Tibial artery (tissue), 4 donors: ENCODE measurements around the gene CCHCR1.
A peak's percentile ranks its signal among the peaks of the same experiment; 100 is the strongest.

Source experiments
- DNase-seq, 2 donors: peaks; one replicate each; pipeline ENCODE4 v3.0.0-alpha.2; 2019
- H3K27ac ChIP-seq, 2 donors: fragments of 200-600 bp; sonication (generic) in 1 of 2; 1 replicate in 1 of 2; 2 replicates in 1 of 2; pipeline ENCODE4 v1.5.1; 2018 to 2019; ENCODE audit warnings: mild to moderate bottlenecking in 1 of 2
- H3K27me3 ChIP-seq, 2 donors: fragments of 200-600 bp; sonication (generic) in 1 of 2; one replicate each; pipeline versions ENCODE4 v1.5.1 to v1.6.0; 2016 to 2019
- H3K36me3 ChIP-seq, 3 donors: fragments of 200-600 bp; sonication (generic) in 2 of 3; one replicate each; pipeline ENCODE4 v1.5.1; 2016 to 2019; ENCODE audit warnings: mild to moderate bottlenecking in 2 of 3
- H3K4me1 ChIP-seq, 4 donors: fragments of 200-600 bp; sonication (generic) in 2 of 4; 1 replicate in 3 of 4; 2 replicates in 1 of 4; pipeline ENCODE4 v1.5.1; 2016 to 2019
- H3K4me3 ChIP-seq, 2 donors: fragments of 200-600 bp; sonication (generic) in 1 of 2; 1 replicate in 1 of 2; 2 replicates in 1 of 2; pipeline ENCODE4 v1.5.1; 2018 to 2019; ENCODE audit warnings: mild to moderate bottlenecking in 2 of 2
- H3K9me3 ChIP-seq, 3 donors: fragments of 200-600 bp; sonication (generic) in 1 of 3; one replicate each; pipeline ENCODE4 v1.5.1; 2016 to 2019
- intact Hi-C: fragments of 100-400 bp; cut with DNase I; formaldehyde crosslinking; loops from one replicate; pipeline ENCODE4 v1.15.0; 2023; ENCODE audit warnings: low total_unique reads
- TF ChIP-seq, protein P1 (sequence below), 2 experiments: fragments of 200-600 bp in 1 of 2; fragments of 450-650 bp in 1 of 2; IDR thresholded peaks; one replicate each; pipeline ENCODE4 v1.5.1; 2017 to 2019; ENCODE audit warnings: antibody characterized with exemption in 2 of 2, mild to moderate bottlenecking in 1 of 2, moderate library complexity in 1 of 2

The CCHCR1 gene

DNA sequence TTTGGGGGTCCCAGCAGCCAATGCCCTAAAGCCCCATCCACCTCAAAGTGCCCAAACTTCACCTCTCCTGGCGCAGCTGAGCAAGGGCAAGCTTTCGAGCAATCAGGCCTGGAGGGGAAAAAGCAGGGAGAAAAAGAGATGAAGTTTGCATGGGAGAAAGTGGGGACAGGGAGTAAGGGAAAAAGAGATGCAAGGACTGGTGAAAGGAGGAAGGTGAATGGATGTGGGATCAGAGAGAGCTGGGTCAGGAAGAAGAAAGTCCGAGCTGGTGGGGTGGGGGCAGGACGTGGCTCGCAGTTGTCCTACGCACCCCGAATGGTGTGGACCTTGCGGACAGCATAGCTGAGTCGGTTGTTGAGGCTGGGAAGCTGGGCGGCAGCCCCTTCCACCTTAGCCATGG is 12.2 kb downstream of the CCHCR1 start:
- DNase-seq: no peak
- H3K36me3 ChIP-seq: peaks cover 7 to 58% (median 19%) of the 10 kb centered on the region in 3 donors
- H3K4me1 ChIP-seq: peaks cover 0 to 5% (median 1%) of the 10 kb centered on the region in 4 donors
- intact Hi-C loops: no loop called here
- H3K27ac ChIP-seq: no peak overlapping the region
- H3K9me3 ChIP-seq: no peaks in the 10 kb centered on the region
- no peak overlapping the region for H3K4me3 ChIP-seq
- H3K27me3 ChIP-seq: no peaks in the 10 kb centered on the region
- TF ChIP-seq, protein P1, sequence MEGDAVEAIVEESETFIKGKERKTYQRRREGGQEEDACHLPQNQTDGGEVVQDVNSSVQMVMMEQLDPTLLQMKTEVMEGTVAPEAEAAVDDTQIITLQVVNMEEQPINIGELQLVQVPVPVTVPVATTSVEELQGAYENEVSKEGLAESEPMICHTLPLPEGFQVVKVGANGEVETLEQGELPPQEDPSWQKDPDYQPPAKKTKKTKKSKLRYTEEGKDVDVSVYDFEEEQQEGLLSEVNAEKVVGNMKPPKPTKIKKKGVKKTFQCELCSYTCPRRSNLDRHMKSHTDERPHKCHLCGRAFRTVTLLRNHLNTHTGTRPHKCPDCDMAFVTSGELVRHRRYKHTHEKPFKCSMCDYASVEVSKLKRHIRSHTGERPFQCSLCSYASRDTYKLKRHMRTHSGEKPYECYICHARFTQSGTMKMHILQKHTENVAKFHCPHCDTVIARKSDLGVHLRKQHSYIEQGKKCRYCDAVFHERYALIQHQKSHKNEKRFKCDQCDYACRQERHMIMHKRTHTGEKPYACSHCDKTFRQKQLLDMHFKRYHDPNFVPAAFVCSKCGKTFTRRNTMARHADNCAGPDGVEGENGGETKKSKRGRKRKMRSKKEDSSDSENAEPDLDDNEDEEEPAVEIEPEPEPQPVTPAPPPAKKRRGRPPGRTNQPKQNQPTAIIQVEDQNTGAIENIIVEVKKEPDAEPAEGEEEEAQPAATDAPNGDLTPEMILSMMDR (IDR thresholded peaks at IDR 0.05): no peak

DNA sequence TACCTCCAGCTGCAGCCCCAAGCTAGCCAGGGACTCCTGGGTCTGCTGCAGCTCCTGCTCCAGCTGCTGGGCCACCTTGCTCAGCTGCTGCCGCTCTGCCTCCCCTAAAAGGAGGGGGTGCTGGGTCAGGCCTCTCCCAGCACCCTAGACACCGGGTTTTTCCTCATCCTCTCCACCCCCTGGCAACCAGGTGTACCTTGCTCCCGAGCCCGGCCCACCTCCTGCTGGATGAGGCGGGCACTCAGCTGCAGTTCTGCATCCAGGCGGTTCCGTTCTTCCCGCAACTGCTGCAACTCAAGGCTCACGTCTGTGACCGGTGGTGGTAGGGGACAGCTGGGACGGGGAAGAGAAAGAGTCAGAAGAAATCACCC is 12.6 kb downstream of the CCHCR1 start:
- Histone ChIP-seq H3K9me3 (no peaks in the 10 kb centered on the region), H3K27me3 (no peaks in the 10 kb centered on the region), H3K4me1 (peaks cover 0 to 5% (median 1%) of the 10 kb centered on the region in 4 donors), H3K4me3 (no peak overlapping the region), H3K36me3 (peaks cover 3 to 54% (median 15%) of the 10 kb centered on the region in 3 donors), H3K27ac (no peak overlapping the region)
- TF ChIP-seq, protein P1 (IDR thresholded peaks at IDR 0.05): no peak
- intact Hi-C loops: no loop called here
- DNase-seq: no peak

DNA sequence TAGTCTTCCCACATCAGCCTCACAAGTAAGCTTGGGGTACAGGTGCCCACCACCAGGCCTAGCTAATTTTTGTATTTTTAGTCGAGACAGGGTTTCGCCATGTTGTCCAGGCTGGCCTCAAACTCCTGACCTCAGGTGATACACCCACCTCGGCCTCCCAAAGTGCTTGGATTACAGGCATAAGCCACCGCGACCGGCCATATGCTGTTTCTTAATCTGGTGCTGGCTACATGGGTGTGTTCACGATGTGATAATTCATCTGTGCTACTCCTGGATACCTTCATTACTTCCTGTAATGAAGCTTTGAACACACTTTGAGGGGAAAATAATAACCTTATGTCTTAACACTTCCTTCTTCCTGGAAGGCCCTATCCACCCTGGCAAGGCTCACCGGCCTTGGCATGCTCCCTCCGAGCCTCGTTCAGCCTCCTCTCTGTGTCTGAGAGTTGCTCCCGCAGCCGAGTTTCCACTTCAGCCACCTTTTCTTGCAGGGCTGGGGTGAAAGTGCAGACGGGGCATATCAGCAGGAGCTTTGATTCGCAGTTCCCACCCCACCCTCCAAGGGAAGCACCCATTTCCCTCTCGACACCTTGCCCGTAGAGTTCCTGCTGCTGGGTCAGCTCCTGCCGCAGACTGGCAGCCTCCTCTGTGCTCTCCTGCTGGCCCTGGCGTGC is 13.2 kb downstream of the CCHCR1 start:
- Histone ChIP-seq H3K27me3 (no peaks in the 10 kb centered on the region), H3K27ac (no peak overlapping the region), H3K36me3 (peaks cover 0 to 48% (median 10%) of the 10 kb centered on the region in 3 donors), H3K9me3 (no peaks in the 10 kb centered on the region), H3K4me1 (peaks cover 0 to 5% (median 1%) of the 10 kb centered on the region in 4 donors), H3K4me3 (no peak overlapping the region)
- no peak for DNase-seq
- intact Hi-C loops: no loop called here
- TF ChIP-seq, protein P1 (IDR thresholded peaks at IDR 0.05): no peak

DNA sequence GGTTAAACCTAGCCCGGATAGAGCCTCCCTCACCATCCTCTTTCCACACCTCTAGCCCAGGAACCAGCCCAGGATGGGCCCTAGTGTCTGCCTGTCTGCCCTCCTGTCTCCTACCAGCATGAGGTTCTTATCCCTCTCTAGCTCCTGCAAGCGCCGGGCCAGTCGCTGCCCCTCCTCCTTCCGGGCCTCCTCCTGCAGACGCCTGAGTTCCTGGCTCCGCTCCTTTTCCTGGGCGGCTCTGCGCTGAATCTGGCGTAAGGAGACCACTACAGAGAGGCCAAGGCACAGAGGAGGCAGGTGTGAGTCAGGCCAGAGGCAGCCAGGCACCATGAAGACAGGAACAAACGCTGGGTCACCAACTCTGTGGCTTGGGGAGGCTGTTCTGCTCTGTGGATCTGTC is 14.5 kb downstream of the CCHCR1 start:
- Histone ChIP-seq H3K36me3 (peaks cover 0 to 40% (median 6%) of the 10 kb centered on the region in 3 donors), H3K4me3 (no peak overlapping the region), H3K27ac (peak overlapping the region in 1 of 2 donors; percentile 25), H3K9me3 (no peaks in the 10 kb centered on the region), H3K27me3 (peaks cover 0 to 6% of the 10 kb centered on the region in 2 donors), H3K4me1 (peaks cover 0 to 5% (median 1%) of the 10 kb centered on the region in 4 donors)
- DNase-seq: peak in 1 of 2 donors; percentile 83
- TF ChIP-seq, protein P1 (IDR thresholded peaks at IDR 0.05): no peak
- intact Hi-C loops: no loop called here

DNA sequence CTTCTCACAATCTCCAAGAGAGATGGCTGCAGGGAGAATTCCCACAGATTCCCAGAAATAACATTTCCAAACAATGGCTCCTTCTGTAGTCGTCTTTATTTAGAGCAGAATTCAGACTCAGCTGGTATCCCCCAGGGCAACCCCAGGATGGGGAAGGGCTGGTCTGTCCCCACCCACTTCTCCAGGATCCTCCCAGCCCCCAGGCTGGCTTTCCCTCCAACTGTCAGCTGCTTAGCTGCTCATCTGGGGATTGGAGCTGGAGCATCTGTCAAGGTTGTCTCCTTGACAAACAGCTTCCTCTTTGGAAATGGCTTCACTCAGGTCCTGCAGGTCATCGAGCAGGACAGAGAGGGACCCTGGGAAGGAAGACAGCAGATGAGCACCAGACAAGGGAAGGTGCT is 15.2 kb downstream of the CCHCR1 start:
- DNase-seq: no peak
- no peak overlapping the region for H3K27ac ChIP-seq
- no peak overlapping the region for H3K4me3 ChIP-seq
- intact Hi-C loops: no loop called here
- H3K36me3 ChIP-seq: peaks cover 0 to 40% (median 6%) of the 10 kb centered on the region in 3 donors
- H3K27me3 ChIP-seq: peaks cover 0 to 10% of the 10 kb centered on the region in 2 donors
- TF ChIP-seq, protein P1 (IDR thresholded peaks at IDR 0.05): no peak
- no peaks in the 10 kb centered on the region for H3K9me3 ChIP-seq
- H3K4me1 ChIP-seq: peaks cover 0 to 13% (median 4%) of the 10 kb centered on the region in 4 donors
